HepG2 (cell line): Measurements from ENCODE around the gene URI1. TPM values are rescaled to one million over a fixed set of nuclear protein-coding genes. Genes with fewer than 3 reads are reported as not detected.

Source experiments
- DDIT3 ChIP-seq: sonication (generic); formaldehyde crosslinking; IDR thresholded peaks from 2 replicates; pipeline ENCODE4 v1.4.0; 2020; ENCODE audit warnings: mild to moderate bottlenecking, missing genetic modification reagents
- ETV6 ChIP-seq: sonication (generic); formaldehyde crosslinking; conservative IDR thresholded peaks from 2 replicates; pipeline ENCODE4 v1.4.0; 2020; ENCODE audit warnings: missing genetic modification reagents
- FLYWCH1 ChIP-seq: sonication (generic); formaldehyde crosslinking; IDR thresholded peaks from 2 replicates; pipeline ENCODE4 v1.8.1; 2023; ENCODE audit warnings: mild to moderate bottlenecking, missing genetic modification reagents
- GMEB1 ChIP-seq: sonication (generic); formaldehyde crosslinking; IDR thresholded peaks from 2 replicates; pipeline ENCODE4 v1.5.1; 2020; ENCODE audit warnings: missing genetic modification reagents, mild to moderate bottlenecking, borderline replicate concordance
- KAT2B ChIP-seq: fragments of 150-350 bp; IDR thresholded peaks from 2 replicates; pipeline ENCODE4 v1.6.1; 2014; ENCODE audit warnings: low read depth, low read length, borderline replicate concordance
- KMT2A ChIP-seq: sonication (generic); formaldehyde crosslinking; IDR thresholded peaks from 2 replicates; pipeline ENCODE4 v1.4.0; 2020; ENCODE audit warnings: missing genetic modification reagents
- MAFK ChIP-seq, 2 experiments: IDR thresholded peaks in 1 of 2; conservative IDR thresholded peaks in 1 of 2; 2 replicates each; pipeline ENCODE4 v1.6.1; 2011; ENCODE audit warnings: improper control_type of control experiment in 2 of 2, low read length in 2 of 2
- MAZ ChIP-seq, 2 experiments: sonication (generic) in 1 of 2; formaldehyde crosslinking in 1 of 2; IDR thresholded peaks; 2 replicates each; pipeline versions ENCODE4 v1.5.0 to v1.6.1; 2012 to 2020; ENCODE audit warnings: low read depth in 2 of 2, mild to moderate bottlenecking in 2 of 2, borderline replicate concordance in 1 of 2, improper control_type of control experiment in 1 of 2, low read length in 1 of 2, missing genetic modification reagents in 1 of 2, moderate library complexity in 1 of 2
- MEF2D ChIP-seq: sonication (generic); formaldehyde crosslinking; IDR thresholded peaks from 2 replicates; pipeline ENCODE4 v1.5.1; 2020; ENCODE audit warnings: mild to moderate bottlenecking, missing genetic modification reagents
- NFIC ChIP-seq: IDR thresholded peaks from 2 replicates; pipeline ENCODE4 v1.6.1; 2012; ENCODE audit warnings: mild to moderate bottlenecking, low read length, inconsistent platforms
- NR0B2 ChIP-seq: sonication (generic); formaldehyde crosslinking; IDR thresholded peaks from 2 replicates; pipeline ENCODE4 v1.4.0; 2020; ENCODE audit warnings: mild to moderate bottlenecking, missing genetic modification reagents
- PCBP1 ChIP-seq: fragments of 200-400 bp; formaldehyde crosslinking; IDR thresholded peaks from 2 replicates; pipeline ENCODE4 v1.6.1; 2017; ENCODE audit warnings: mild to moderate bottlenecking, low read depth, low read length, borderline replicate concordance
- PPARG ChIP-seq: conservative IDR thresholded peaks from 2 replicates; pipeline ENCODE4 v1.6.1; 2016; ENCODE audit warnings: missing biosample characterization, missing genetic modification reagents
- RCOR2 ChIP-seq: IDR thresholded peaks from 2 replicates; pipeline ENCODE4 v1.6.1; 2016; ENCODE audit warnings: missing biosample characterization, missing genetic modification reagents
- REPIN1 ChIP-seq: sonication (generic); formaldehyde crosslinking; IDR thresholded peaks from 2 replicates; pipeline ENCODE4 v1.8.0; 2022; ENCODE audit warnings: missing genetic modification reagents, low read depth, mild to moderate bottlenecking, borderline replicate concordance
- SNAPC5 ChIP-seq: sonication (generic); formaldehyde crosslinking; IDR thresholded peaks from 2 replicates; pipeline ENCODE4 v1.8.1; 2023; ENCODE audit warnings: mild to moderate bottlenecking, missing genetic modification reagents, borderline replicate concordance
- SNRNP70 ChIP-seq: fragments of 200-400 bp; formaldehyde crosslinking; IDR thresholded peaks from 2 replicates; pipeline ENCODE4 v1.6.1; 2017; ENCODE audit warnings: mild to moderate bottlenecking, low read depth, low read length, moderate library complexity
- ZBTB33 ChIP-seq: sonication (generic); formaldehyde crosslinking; IDR thresholded peaks from 2 replicates; pipeline ENCODE4 v1.4.0; 2020; ENCODE audit warnings: missing genetic modification reagents
- ZFP1 ChIP-seq: IDR thresholded peaks from 2 replicates; pipeline ENCODE4 v1.6.1; 2016
- ZNF230 ChIP-seq: sonication (generic); formaldehyde crosslinking; IDR thresholded peaks from 2 replicates; pipeline ENCODE4 v1.4.0; 2020; ENCODE audit warnings: mild to moderate bottlenecking, missing genetic modification reagents
- ZNF274 ChIP-seq: sonication (generic); formaldehyde crosslinking; IDR thresholded peaks from 2 replicates; pipeline ENCODE4 v1.5.1; 2020; ENCODE audit warnings: mild to moderate bottlenecking, missing genetic modification reagents
- ZNF326 ChIP-seq: sonication (generic); formaldehyde crosslinking; IDR thresholded peaks from 2 replicates; pipeline ENCODE4 v1.4.0; 2020; ENCODE audit warnings: missing genetic modification reagents, borderline replicate concordance
- ZNF740 ChIP-seq: sonication (generic); formaldehyde crosslinking; IDR thresholded peaks from 2 replicates; pipeline ENCODE4 v1.4.0; 2020; ENCODE audit warnings: missing genetic modification reagents
- ZNF878 ChIP-seq: sonication (generic); formaldehyde crosslinking; IDR thresholded peaks from 2 replicates; pipeline ENCODE4 v1.8.1; 2023; ENCODE audit warnings: mild to moderate bottlenecking, missing genetic modification reagents, moderate library complexity
- polyA plus RNA-seq, 8 experiments: library from polyadenylated mRNA; depleted of rRNA in 3 of 8; stranded (reverse) in 7 of 8; unstranded in 1 of 8; fragments of >200 nt; fragmentation: Illumina TruSeq in 4 of 8; extraction: Trizol in 4 of 8; gene quantifications; 2 replicates each; pipeline versions ENCODE4 v1.2.1 to v1.2.3, GENCODE V29; 2011 to 2016; ENCODE audit warnings: low read depth in 4 of 8, missing spikeins in 1 of 8, mixed read lengths in 1 of 8; ENCODE audit not compliant: insufficient read depth in 1 of 8
- total RNA-seq, 5 experiments: library from RNA; depleted of rRNA; stranded (reverse); fragments of >200 nt; fragmentation: Illumina TruSeq; extraction: Trizol; gene quantifications; 2 replicates each; pipeline ENCODE4 v1.2.3, GENCODE V29; 2016; ENCODE audit warnings: low read depth in 1 of 5

The URI1 gene
- total and polyA plus RNA-seq, 2 of the 13 experiments (the other 11 are each of a cell fraction or from before 2014, with no cell fraction given): 43.6 to 67.9 TPM

- TF ChIP-seq NR0B2: no peak
- TF ChIP-seq MAZ (IDR thresholded peaks at IDR 0.05; ENCODE audit: borderline replicate concordance, low read depth, low read length): no peak
- 0 out of 2 replicates have a peak, but pooled peaks have one; percentile 9 for TF ChIP-seq MAZ (CRISPR knock-in tag; IDR thresholded peaks at IDR 0.05; ENCODE audit: low read depth)
- TF ChIP-seq ZNF274 (CRISPR knock-in tag): peak; percentile 45; the same call in 1 of the 2 replicates
- no peak for TF ChIP-seq MAFK (conservative IDR thresholded peaks at IDR 0.05 in 1 of 2, IDR thresholded peaks at IDR 0.05 in 1 of 2; ENCODE audit: low read length in 2 of 2)
- TF ChIP-seq KAT2B: no peak
- TF ChIP-seq MEF2D: no peak
- TF ChIP-seq ZNF740 (CRISPR knock-in tag): no peak
- TF ChIP-seq PPARG: no peak
- no peak for TF ChIP-seq DDIT3
- TF ChIP-seq ZBTB33 (CRISPR knock-in tag): no peak
- no peak for TF ChIP-seq NFIC
- no peak for TF ChIP-seq ZNF878 (CRISPR knock-in tag)
- no peak for TF ChIP-seq SNRNP70
- TF ChIP-seq ZNF230: no peak
- TF ChIP-seq ETV6 (CRISPR knock-in tag): no peak
- no peak for TF ChIP-seq SNAPC5
- no peak for TF ChIP-seq RCOR2 (CRISPR knock-in tag)
- TF ChIP-seq REPIN1: no peak
- no peak for TF ChIP-seq PCBP1
- TF ChIP-seq FLYWCH1 (CRISPR knock-in tag): no peak
- TF ChIP-seq ZFP1: no peak
- TF ChIP-seq KMT2A (CRISPR knock-in tag): no peak; the same call in 1 of the 2 replicates
- peak; percentile 59 for TF ChIP-seq GMEB1
- TF ChIP-seq ZNF326: no peak
Observed at GRCh38 chr19:29941828-29942403, at the start of gene URI1 (continued).
